ENCODE data around the gene LTBP4. TPM values are rescaled to one million over a fixed set of nuclear protein-coding genes. Genes with fewer than 3 reads are reported as not detected.

The LTBP4 gene
- total and polyA plus RNA-seq, 2 of the 13 experiments (the other 11 are each of a cell fraction or from before 2014, with no cell fraction given) = 0.86 to 2.3 TPM

DNA sequence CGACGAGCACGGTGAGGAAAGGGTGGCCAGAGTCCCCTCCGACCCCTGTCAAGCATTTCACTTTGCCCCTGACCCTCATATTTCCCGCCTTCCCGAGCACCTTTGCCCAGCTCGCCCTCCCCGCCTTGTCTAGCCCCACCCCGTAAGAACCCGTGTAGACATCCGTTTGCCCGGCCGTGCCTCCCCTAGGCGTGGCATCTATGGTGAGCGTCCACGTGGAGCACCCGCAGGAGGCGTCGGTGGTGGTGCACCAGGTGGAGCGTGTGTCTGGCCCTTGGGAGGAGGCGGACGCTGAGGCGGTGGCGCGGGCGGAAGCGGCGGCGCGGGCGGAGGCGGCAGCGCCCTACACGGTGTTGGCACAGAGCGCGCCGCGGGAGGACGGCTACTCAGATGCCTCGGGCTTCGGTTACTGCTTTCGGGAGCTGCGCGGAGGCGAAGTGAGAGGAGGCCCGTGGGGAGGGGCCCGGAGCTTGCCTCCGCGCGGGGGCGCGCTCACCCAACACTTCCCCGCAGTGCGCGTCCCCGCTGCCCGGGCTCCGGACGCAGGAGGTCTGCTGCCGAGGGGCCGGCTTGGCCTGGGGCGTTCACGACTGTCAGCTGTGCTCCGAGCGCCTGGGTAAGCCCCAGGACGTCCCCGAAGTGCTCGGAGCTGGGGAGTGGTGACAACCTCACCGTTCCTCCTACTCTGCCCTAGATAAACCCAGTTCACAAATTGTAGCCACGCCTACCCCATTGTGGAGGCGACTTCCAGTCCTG is 4.2 kb downstream of the LTBP4 start (continued):
- TF ChIP-seq, protein P1, sequence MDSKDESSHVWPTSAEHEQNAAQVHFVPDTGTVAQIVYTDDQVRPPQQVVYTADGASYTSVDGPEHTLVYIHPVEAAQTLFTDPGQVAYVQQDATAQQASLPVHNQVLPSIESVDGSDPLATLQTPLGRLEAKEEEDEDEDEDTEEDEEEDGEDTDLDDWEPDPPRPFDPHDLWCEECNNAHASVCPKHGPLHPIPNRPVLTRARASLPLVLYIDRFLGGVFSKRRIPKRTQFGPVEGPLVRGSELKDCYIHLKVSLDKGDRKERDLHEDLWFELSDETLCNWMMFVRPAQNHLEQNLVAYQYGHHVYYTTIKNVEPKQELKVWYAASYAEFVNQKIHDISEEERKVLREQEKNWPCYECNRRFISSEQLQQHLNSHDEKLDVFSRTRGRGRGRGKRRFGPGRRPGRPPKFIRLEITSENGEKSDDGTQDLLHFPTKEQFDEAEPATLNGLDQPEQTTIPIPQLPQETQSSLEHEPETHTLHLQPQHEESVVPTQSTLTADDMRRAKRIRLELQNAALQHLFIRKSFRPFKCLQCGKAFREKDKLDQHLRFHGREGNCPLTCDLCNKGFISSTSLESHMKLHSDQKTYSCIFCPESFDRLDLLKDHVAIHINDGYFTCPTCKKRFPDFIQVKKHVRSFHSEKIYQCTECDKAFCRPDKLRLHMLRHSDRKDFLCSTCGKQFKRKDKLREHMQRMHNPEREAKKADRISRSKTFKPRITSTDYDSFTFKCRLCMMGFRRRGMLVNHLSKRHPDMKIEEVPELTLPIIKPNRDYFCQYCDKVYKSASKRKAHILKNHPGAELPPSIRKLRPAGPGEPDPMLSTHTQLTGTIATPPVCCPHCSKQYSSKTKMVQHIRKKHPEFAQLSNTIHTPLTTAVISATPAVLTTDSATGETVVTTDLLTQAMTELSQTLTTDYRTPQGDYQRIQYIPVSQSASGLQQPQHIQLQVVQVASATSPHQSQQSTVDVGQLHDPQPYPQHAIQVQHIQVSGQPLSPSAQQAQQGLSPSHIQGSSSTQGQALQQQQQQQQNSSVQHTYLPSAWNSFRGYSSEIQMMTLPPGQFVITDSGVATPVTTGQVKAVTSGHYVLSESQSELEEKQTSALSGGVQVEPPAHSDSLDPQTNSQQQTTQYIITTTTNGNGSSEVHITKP (CRISPR knock-in tag; IDR thresholded peaks at IDR 0.05; ENCODE audit: low read depth) = no peak
- TF ChIP-seq ISL2 (CRISPR knock-in tag; IDR thresholded peaks at IDR 0.05) (no peak), HHEX (CRISPR knock-in tag; IDR thresholded peaks at IDR 0.05) (no peak), NFE2L1 (CRISPR knock-in tag; IDR thresholded peaks at IDR 0.05; ENCODE audit: borderline replicate concordance) (no peak), ZSCAN21 (CRISPR knock-in tag; IDR thresholded peaks at IDR 0.05; ENCODE audit: borderline replicate concordance) (no peak), ETV6 (CRISPR knock-in tag; conservative IDR thresholded peaks at IDR 0.05) (0 out of 2 replicates have a peak, but pooled peaks have one; percentile 38), TEAD3 (CRISPR knock-in tag; optimal IDR thresholded peaks at IDR 0.05; ENCODE audit: borderline replicate concordance) (no peak), ZC3H13 (CRISPR knock-in tag; IDR thresholded peaks at IDR 0.05) (0 out of 2 replicates have a peak, but pooled peaks have one; percentile 41), ZKSCAN1 (IDR thresholded peaks at IDR 0.05; ENCODE audit: low read length) (no peak), NFYB (CRISPR knock-in tag; IDR thresholded peaks at IDR 0.05) (no peak), SRSF1 (optimal IDR thresholded peaks at IDR 0.05; ENCODE audit: low read depth, low read length) (peak; percentile 25), SOX13 (IDR thresholded peaks at IDR 0.05) (no peak), SOX13 (CRISPR knock-in tag; conservative IDR thresholded peaks at IDR 0.05 in 1 of 2, IDR thresholded peaks at IDR 0.05 in 1 of 2) (0 out of 4 replicates have a peak, but pooled peaks of 1 of the 2 experiments have one; percentile 7), RFXAP (CRISPR knock-in tag; IDR thresholded peaks at IDR 0.05; ENCODE audit: borderline replicate concordance) (no peak), ZNF543 (CRISPR knock-in tag; IDR thresholded peaks at IDR 0.05) (no peak), ZNF33A (CRISPR knock-in tag; IDR thresholded peaks at IDR 0.05; ENCODE audit: borderline replicate concordance) (no peak), YEATS2 (CRISPR knock-in tag; IDR thresholded peaks at IDR 0.05; ENCODE audit: borderline replicate concordance) (no peak), DMAP1 (CRISPR knock-in tag; IDR thresholded peaks at IDR 0.05) (no peak)
- TF ChIP-seq, protein P2, sequence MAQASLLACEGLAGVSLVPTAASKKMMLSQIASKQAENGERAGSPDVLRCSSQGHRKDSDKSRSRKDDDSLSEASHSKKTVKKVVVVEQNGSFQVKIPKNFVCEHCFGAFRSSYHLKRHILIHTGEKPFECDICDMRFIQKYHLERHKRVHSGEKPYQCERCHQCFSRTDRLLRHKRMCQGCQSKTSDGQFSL (CRISPR knock-in tag; IDR thresholded peaks at IDR 0.05) = no peak
- TF ChIP-seq, protein P3, sequence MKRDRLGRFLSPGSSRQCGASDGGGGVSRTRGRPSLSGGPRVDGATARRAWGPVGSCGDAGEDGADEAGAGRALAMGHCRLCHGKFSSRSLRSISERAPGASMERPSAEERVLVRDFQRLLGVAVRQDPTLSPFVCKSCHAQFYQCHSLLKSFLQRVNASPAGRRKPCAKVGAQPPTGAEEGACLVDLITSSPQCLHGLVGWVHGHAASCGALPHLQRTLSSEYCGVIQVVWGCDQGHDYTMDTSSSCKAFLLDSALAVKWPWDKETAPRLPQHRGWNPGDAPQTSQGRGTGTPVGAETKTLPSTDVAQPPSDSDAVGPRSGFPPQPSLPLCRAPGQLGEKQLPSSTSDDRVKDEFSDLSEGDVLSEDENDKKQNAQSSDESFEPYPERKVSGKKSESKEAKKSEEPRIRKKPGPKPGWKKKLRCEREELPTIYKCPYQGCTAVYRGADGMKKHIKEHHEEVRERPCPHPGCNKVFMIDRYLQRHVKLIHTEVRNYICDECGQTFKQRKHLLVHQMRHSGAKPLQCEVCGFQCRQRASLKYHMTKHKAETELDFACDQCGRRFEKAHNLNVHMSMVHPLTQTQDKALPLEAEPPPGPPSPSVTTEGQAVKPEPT (CRISPR knock-in tag; IDR thresholded peaks at IDR 0.05; ENCODE audit: low read depth) = no peak
- TF ChIP-seq, protein P4, sequence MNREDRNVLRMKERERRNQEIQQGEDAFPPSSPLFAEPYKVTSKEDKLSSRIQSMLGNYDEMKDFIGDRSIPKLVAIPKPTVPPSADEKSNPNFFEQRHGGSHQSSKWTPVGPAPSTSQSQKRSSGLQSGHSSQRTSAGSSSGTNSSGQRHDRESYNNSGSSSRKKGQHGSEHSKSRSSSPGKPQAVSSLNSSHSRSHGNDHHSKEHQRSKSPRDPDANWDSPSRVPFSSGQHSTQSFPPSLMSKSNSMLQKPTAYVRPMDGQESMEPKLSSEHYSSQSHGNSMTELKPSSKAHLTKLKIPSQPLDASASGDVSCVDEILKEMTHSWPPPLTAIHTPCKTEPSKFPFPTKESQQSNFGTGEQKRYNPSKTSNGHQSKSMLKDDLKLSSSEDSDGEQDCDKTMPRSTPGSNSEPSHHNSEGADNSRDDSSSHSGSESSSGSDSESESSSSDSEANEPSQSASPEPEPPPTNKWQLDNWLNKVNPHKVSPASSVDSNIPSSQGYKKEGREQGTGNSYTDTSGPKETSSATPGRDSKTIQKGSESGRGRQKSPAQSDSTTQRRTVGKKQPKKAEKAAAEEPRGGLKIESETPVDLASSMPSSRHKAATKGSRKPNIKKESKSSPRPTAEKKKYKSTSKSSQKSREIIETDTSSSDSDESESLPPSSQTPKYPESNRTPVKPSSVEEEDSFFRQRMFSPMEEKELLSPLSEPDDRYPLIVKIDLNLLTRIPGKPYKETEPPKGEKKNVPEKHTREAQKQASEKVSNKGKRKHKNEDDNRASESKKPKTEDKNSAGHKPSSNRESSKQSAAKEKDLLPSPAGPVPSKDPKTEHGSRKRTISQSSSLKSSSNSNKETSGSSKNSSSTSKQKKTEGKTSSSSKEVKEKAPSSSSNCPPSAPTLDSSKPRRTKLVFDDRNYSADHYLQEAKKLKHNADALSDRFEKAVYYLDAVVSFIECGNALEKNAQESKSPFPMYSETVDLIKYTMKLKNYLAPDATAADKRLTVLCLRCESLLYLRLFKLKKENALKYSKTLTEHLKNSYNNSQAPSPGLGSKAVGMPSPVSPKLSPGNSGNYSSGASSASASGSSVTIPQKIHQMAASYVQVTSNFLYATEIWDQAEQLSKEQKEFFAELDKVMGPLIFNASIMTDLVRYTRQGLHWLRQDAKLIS (CRISPR knock-in tag; IDR thresholded peaks at IDR 0.05) = no peak

Data from HepG2 (cell line).